GM06990 (cell line): Measurements from ENCODE around the gene PLK2.

Experiments
- DNase-seq: peaks from one replicate; pipeline ENCODE4 v3.0.0-alpha.2; 2011; ENCODE audit not compliant: insufficient read length; ENCODE audit errors: extremely low read depth
- H3K27me3 ChIP-seq: replicated peaks from 2 replicates; pipeline ENCODE4 v1.6.0; 2011; ENCODE audit warnings: low read length; ENCODE audit not compliant: control insufficient read depth, insufficient read depth
- H3K36me3 ChIP-seq: 2 replicates; pipeline ENCODE4 v1.5.1; 2011; ENCODE audit warnings: low read length; ENCODE audit not compliant: control insufficient read depth, insufficient read depth
- H3K4me3 ChIP-seq: replicated peaks from 2 replicates; pipeline ENCODE4 v1.5.1; 2011; ENCODE audit warnings: low read depth, mild to moderate bottlenecking, control low read depth, low read length
- TF ChIP-seq, protein P1 (sequence below): IDR thresholded peaks from 2 replicates; pipeline ENCODE4 v1.5.1; 2011; ENCODE audit warnings: low read length, control low read depth, mild to moderate bottlenecking, inconsistent platforms; ENCODE audit not compliant: insufficient read depth, poor library complexity, severe bottlenecking

The PLK2 gene

DNA sequence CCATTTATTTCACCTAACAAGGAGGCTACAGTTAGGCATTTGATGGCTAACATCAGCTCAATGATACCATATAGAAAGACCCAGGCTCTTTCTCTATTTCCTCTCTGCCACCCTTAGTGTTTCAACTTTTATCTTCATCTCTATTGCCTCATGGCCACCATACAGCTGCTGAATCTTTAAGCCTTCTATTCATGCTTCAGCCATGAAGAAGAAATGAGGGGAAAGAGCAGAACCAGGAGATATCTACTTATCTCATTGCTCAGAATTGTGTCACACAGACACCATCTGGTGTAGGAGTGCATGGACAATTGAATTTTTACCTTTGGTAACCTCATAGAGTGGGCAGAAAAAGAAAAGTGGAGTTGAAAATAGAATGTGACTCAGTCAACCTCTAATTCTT is 38.0 kb upstream of the PLK2 start:
- H3K4me3 ChIP-seq: no peak overlapping the region
- no peaks in the 10 kb centered on the region for H3K27me3 ChIP-seq
- no peaks in the 10 kb centered on the region for H3K36me3 ChIP-seq
- TF ChIP-seq, protein P1, sequence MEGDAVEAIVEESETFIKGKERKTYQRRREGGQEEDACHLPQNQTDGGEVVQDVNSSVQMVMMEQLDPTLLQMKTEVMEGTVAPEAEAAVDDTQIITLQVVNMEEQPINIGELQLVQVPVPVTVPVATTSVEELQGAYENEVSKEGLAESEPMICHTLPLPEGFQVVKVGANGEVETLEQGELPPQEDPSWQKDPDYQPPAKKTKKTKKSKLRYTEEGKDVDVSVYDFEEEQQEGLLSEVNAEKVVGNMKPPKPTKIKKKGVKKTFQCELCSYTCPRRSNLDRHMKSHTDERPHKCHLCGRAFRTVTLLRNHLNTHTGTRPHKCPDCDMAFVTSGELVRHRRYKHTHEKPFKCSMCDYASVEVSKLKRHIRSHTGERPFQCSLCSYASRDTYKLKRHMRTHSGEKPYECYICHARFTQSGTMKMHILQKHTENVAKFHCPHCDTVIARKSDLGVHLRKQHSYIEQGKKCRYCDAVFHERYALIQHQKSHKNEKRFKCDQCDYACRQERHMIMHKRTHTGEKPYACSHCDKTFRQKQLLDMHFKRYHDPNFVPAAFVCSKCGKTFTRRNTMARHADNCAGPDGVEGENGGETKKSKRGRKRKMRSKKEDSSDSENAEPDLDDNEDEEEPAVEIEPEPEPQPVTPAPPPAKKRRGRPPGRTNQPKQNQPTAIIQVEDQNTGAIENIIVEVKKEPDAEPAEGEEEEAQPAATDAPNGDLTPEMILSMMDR: no peak
- DNase-seq: no peak

DNA sequence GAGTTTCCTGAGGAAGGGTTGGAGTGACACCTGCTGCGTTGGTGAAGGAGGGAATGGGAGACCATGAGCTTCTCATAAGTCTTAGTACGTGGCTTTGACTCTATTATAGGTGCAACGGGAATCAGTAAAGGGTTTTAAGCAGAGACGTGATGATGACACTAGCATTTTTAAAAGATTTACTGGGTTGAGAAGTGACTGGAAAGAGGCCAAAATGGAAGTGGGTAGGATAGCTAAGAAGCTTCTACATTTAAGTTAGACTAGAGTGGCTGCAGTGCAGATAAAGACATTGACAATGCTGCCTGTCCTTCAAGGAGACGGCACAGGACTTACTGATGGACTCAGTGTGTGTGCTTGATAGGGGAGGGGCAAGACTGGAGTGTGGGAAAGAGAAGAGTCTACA is 37.5 kb upstream of the PLK2 start:
- no peak overlapping the region for H3K4me3 ChIP-seq
- no peak for DNase-seq
- no peaks in the 10 kb centered on the region for H3K27me3 ChIP-seq
- TF ChIP-seq, protein P1: no peak
- no peaks in the 10 kb centered on the region for H3K36me3 ChIP-seq

DNA sequence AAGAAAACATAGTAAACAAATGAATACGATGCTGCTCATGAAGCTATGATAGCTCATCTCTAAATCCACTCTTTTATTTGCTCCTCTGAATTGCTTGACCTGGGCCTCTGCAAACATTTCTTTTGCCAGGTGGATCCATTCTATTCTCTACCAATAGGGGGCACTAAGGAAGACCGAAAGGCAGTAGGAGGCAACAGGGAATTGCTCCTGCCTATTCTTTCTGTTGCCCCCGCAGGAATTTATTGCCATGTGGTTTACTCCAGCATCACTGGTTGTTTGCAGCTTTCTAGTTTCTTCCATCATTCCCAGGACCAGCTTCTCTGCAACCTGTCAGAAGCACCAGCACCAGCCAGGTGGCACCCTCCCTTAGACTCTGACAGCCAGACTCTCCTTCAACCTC is 36.6 kb upstream of the PLK2 start:
- no peak for DNase-seq
- TF ChIP-seq, protein P1: peak; percentile 45
- Histone ChIP-seq H3K27me3 (no peaks in the 10 kb centered on the region), H3K4me3 (no peak overlapping the region), H3K36me3 (no peaks in the 10 kb centered on the region)

DNA sequence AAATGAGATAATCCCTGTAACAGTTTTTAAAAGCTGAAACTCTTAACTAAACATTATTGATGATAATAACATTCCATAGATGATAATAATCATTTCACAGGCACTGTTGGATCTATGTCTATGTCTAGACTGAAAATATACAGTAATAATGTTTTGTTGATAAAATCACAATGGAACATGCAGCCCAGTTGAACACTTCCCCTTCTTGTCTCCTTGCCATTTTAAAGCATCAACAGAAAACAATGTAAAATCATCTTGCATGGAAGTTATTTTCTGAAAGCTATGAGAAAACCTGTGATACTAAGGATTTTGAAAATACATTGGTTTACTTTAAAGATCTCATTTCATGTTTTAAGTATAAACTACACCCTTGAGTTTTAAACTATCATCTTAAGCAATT is 33.3 kb upstream of the PLK2 start:
- Histone ChIP-seq H3K4me3 (no peak overlapping the region), H3K27me3 (no peaks in the 10 kb centered on the region), H3K36me3 (no peaks in the 10 kb centered on the region)
- DNase-seq: no peak
- TF ChIP-seq, protein P1: no peak

DNA sequence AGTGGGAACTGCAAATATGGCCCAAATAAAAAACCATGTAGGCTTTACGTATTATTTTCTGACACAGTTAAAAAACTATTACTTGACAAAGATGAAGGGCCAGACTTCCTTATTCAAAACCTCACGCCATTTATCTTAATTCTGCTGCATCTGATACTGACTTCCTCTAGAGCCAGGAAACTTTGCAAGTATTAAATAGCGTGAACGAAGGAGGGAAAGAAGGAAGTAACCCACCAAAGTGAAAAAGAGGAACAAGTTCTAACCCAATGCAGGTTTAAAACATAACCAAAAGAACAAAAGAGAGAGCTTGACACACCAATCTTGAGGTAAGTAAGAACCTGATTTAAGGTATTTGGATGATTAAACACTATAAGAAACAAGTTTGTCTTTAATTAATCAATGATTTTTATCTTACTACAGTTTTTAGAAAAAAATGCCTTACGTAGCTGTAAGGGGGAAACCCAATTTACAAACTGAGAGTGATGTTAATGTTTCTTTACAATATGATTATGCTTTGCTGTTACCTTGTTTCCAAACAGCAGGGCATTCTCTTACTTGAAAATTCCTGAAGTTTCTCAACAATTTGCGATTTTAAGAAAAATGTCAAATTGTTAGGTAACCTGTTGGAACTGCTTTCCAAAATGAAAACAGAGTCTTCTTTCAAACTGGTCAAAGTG is 31.5 kb upstream of the PLK2 start, which contains the start of gene GAPT:
TSS of gene GAPT (plus strand) at position 220 of the 677 bp plus-strand sequence. CDS start 3,102 bp downstream, outside the sequence.
- Histone ChIP-seq H3K27me3 (no peaks in the 10 kb centered on the region), H3K4me3 (no peak within 1 kb of the TSS), H3K36me3 (no peaks in the 10 kb centered on the region)
- DNase-seq: peak; percentile 37
- TF ChIP-seq, protein P1: no peak
